ENCODE measurements around the gene ABCC10.
"Not testable (repeated sequence)": the region's sequence is repeated elsewhere in the genome, so short reads cannot be mapped to it uniquely, and the experiment has no call there.

DNA sequence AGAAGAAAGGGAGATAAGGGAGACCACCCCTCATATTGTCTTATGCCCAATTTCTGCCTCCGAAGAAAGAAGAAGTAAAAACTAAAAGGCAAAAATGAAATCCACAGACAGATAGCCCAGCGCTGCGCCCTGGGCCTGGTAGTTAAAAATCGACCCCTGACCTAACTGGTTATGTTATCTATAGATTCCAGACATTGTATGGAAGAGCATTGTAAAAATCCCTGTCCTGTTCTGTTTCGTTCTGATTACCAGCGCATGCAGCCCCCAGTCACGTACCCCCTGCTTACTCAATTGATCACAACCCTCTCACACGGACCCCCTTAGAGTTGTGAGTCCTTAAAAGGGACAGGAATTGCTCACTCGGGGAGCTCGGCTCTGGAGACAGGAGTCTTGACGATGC, 34.2 kb upstream of the ABCC10 start:
- not testable (repeated sequence) for TF ChIP-seq EP300 (IDR thresholded peaks at IDR 0.05); JUNB (IDR thresholded peaks at IDR 0.05); CBX8 (IDR thresholded peaks at IDR 0.05); POLR2A (IDR thresholded peaks at IDR 0.05; ENCODE audit: low read length); JUN (IDR thresholded peaks at IDR 0.05)
- TF ChIP-seq, protein P1, sequence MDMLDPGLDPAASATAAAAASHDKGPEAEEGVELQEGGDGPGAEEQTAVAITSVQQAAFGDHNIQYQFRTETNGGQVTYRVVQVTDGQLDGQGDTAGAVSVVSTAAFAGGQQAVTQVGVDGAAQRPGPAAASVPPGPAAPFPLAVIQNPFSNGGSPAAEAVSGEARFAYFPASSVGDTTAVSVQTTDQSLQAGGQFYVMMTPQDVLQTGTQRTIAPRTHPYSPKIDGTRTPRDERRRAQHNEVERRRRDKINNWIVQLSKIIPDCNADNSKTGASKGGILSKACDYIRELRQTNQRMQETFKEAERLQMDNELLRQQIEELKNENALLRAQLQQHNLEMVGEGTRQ (IDR thresholded peaks at IDR 0.05), result not testable (repeated sequence)
- TF ChIP-seq, protein P2, sequence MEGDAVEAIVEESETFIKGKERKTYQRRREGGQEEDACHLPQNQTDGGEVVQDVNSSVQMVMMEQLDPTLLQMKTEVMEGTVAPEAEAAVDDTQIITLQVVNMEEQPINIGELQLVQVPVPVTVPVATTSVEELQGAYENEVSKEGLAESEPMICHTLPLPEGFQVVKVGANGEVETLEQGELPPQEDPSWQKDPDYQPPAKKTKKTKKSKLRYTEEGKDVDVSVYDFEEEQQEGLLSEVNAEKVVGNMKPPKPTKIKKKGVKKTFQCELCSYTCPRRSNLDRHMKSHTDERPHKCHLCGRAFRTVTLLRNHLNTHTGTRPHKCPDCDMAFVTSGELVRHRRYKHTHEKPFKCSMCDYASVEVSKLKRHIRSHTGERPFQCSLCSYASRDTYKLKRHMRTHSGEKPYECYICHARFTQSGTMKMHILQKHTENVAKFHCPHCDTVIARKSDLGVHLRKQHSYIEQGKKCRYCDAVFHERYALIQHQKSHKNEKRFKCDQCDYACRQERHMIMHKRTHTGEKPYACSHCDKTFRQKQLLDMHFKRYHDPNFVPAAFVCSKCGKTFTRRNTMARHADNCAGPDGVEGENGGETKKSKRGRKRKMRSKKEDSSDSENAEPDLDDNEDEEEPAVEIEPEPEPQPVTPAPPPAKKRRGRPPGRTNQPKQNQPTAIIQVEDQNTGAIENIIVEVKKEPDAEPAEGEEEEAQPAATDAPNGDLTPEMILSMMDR (IDR thresholded peaks at IDR 0.05), result not testable (repeated sequence)
